ENCODE data around the gene DOK3.

Gene DOK3

DNA sequence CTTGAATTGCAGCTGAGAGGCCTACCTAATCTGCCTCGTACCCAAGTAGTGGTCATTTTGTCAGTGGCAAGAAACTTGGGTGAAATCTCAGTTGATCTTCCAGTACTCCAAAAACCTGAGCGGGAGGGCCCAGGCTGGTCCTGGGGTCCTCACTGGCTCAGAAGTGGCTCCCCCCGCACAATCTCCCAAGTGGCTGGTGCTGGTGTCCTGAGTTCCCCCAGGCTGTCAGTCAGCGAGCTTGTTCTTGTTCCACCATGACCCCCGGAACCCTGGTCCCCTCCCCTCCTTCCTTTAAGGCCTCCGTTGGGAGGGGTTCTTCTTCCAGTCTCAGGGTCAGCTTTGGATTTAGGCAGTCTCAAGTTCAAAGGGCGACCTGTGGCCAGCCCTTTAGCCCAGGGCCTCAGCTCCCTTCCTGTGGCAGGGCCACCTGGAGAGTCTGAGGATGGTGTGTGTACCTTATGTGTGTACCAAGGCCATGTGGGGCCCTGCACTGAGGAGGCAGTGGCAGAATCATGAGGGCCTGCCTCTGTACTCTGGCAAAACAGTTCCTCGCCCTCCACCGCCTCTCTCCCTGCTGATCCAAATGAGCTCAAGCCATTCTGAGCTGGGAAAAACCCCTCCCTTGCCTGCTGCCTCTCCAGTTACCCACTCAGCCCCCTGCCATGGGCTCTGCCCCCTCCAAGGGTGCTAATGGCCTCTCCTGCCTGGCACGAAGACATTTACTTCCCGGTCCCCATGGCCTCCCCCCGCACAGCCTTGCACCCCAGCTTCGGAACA, 31.7 kb downstream of the DOK3 start:
- TF ChIP-seq, protein P1, sequence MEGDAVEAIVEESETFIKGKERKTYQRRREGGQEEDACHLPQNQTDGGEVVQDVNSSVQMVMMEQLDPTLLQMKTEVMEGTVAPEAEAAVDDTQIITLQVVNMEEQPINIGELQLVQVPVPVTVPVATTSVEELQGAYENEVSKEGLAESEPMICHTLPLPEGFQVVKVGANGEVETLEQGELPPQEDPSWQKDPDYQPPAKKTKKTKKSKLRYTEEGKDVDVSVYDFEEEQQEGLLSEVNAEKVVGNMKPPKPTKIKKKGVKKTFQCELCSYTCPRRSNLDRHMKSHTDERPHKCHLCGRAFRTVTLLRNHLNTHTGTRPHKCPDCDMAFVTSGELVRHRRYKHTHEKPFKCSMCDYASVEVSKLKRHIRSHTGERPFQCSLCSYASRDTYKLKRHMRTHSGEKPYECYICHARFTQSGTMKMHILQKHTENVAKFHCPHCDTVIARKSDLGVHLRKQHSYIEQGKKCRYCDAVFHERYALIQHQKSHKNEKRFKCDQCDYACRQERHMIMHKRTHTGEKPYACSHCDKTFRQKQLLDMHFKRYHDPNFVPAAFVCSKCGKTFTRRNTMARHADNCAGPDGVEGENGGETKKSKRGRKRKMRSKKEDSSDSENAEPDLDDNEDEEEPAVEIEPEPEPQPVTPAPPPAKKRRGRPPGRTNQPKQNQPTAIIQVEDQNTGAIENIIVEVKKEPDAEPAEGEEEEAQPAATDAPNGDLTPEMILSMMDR (IDR thresholded peaks at IDR 0.05; ENCODE audit: insufficient read depth, low read length, poor library complexity, severe bottlenecking) = no peak
- no peak for TF ChIP-seq EZH2phosphoT487 (conservative IDR thresholded peaks at IDR 0.05; ENCODE audit: low read length)
- no peaks in the 10 kb centered on the region for H4K20me1 ChIP-seq (ENCODE audit: low read depth, low read length)
- no peaks in the 10 kb centered on the region for H3K79me2 ChIP-seq (ENCODE audit: insufficient read depth, low read length)
- no peak overlapping the region for H3K27ac ChIP-seq (ENCODE audit: low read depth, low read length)
- no peaks in the 10 kb centered on the region for H3K27me3 ChIP-seq (ENCODE audit: low read length)
- H3K4me2 ChIP-seq (ENCODE audit: low read depth, low read length, poor library complexity, severe bottlenecking) = no peak overlapping the region
- H3K9ac ChIP-seq (ENCODE audit: low read length) = no peak overlapping the region
- no peak overlapping the region for H2AFZ ChIP-seq (ENCODE audit: low read depth, low read length, severe bottlenecking)
- H3F3A ChIP-seq (ENCODE audit: insufficient read depth) = no peaks in the 10 kb centered on the region; the same call in 1 of the 2 replicates
- no peaks in the 10 kb centered on the region for H3K9me3 ChIP-seq (ENCODE audit: insufficient read depth, low read length)
- no peaks in the 10 kb centered on the region for H3K9me2 ChIP-seq (replicated peaks; ENCODE audit: insufficient read depth, low read length)
- H3K36me3 ChIP-seq (ENCODE audit: low read length) = no peaks in the 10 kb centered on the region
- no peak overlapping the region for H3K4me3 ChIP-seq (ENCODE audit: insufficient read depth, low read length, poor library complexity, severe bottlenecking)

DNA sequence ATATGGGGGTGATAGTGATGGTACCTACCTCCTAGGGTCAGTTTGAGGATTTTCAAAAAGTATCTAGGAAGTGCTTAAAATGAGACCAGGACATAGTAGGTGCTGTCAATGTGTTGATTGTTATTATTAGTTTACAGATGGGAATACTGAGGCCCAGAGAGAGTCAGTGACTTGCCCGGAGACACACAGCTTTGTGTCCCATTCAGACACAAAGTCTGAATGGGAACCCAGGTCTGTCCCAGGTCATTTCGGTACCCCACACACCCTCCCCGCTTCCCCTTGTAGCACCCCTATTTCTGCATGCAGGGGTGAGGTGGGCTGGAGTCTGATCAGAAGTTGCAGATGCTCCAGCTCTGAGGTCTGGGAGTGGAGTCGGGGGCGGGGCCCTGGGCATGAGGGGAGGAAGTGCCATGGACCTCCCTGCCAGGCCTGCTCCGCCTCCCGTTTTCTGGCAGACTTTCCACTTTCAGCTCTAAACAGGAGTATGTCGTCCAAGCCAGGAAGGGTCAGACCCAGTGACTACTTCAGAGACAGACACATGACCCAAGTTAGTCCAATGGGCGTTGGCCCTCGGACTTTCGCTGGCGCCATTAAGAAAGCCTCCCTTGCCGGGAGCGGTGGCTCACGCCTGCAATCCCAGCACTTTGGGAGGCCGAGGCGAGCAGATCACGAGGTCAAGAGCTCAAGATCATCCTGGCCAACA, 32.9 kb downstream of the DOK3 start:
- H3K9ac ChIP-seq (ENCODE audit: low read length) = no peak overlapping the region
- no peak overlapping the region for H3K27ac ChIP-seq (ENCODE audit: low read depth, low read length)
- no peak for TF ChIP-seq EZH2phosphoT487 (conservative IDR thresholded peaks at IDR 0.05; ENCODE audit: low read length)
- no peaks in the 10 kb centered on the region for H3K36me3 ChIP-seq (ENCODE audit: low read length)
- no peaks in the 10 kb centered on the region; the same call in 1 of the 2 replicates for H3F3A ChIP-seq (ENCODE audit: insufficient read depth)
- H3K4me2 ChIP-seq (ENCODE audit: low read depth, low read length, poor library complexity, severe bottlenecking) = no peak overlapping the region
- no peaks in the 10 kb centered on the region for H3K27me3 ChIP-seq (ENCODE audit: low read length)
- H3K4me3 ChIP-seq (ENCODE audit: insufficient read depth, low read length, poor library complexity, severe bottlenecking) = no peak overlapping the region
- H3K79me2 ChIP-seq (ENCODE audit: insufficient read depth, low read length) = peaks cover 9% of the 10 kb centered on the region; the same call in 1 of the 2 replicates
- no peaks in the 10 kb centered on the region for H3K9me3 ChIP-seq (ENCODE audit: insufficient read depth, low read length)
- no peak overlapping the region for H2AFZ ChIP-seq (ENCODE audit: low read depth, low read length, severe bottlenecking)
- no peaks in the 10 kb centered on the region for H4K20me1 ChIP-seq (ENCODE audit: low read depth, low read length)
- H3K9me2 ChIP-seq (replicated peaks; ENCODE audit: insufficient read depth, low read length) = no peaks in the 10 kb centered on the region

DNA sequence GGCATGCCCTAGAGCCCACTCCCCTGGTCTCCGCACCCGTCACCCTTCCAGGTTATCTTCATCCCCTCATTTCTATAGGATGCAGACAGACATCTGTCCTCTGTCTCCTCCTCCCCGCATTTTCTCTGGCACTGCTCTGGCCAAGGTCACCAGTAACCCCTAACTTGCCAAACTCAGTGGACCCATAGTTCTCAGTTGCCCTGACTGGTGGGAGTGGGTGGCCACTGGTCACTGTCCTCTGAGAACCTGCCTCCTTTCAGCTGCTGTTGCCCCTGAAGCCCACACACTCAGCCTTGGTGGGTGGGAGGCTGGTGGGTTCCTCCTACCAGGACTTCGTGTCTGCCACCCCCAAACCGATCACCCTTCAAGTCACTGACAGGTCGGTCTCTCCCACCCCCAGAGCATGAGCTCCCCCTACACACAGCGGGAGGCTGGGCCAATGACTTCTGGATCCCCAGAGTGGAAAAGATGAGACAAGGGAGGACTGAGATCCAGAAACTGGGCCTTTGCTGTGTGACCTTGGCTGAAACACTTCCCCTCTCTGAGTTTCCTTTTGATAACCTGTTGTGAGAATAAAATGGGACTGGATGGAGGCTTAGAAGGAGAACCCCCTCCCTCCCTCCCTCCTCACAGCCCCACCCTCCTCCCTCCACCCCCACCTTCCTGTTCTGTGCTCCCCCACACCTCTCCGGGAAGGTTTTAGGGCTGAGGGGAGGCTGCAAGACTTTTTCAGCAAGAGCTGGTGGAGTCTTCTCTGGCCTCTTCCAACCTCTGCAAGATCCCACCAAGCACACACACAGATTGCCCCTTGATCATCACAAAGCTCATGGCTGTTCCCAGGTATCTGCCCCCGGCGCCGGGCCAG, 33.8 kb downstream of the DOK3 start:
- no peak for TF ChIP-seq EZH2phosphoT487 (conservative IDR thresholded peaks at IDR 0.05; ENCODE audit: low read length)
- TF ChIP-seq, protein P1 (IDR thresholded peaks at IDR 0.05; ENCODE audit: insufficient read depth, low read length, poor library complexity, severe bottlenecking) = no peak
- H3K36me3 ChIP-seq (ENCODE audit: low read length) = no peaks in the 10 kb centered on the region
- H3K9me3 ChIP-seq (ENCODE audit: insufficient read depth, low read length) = no peaks in the 10 kb centered on the region
- no peaks in the 10 kb centered on the region for H3K27me3 ChIP-seq (ENCODE audit: low read length)
- H3F3A ChIP-seq (ENCODE audit: insufficient read depth) = no peaks in the 10 kb centered on the region; the same call in 1 of the 2 replicates
- no peak overlapping the region for H2AFZ ChIP-seq (ENCODE audit: low read depth, low read length, severe bottlenecking)
- no peak overlapping the region for H3K4me2 ChIP-seq (ENCODE audit: low read depth, low read length, poor library complexity, severe bottlenecking)
- peaks cover 9% of the 10 kb centered on the region; the same call in 1 of the 2 replicates for H3K79me2 ChIP-seq (ENCODE audit: insufficient read depth, low read length)
- H3K9ac ChIP-seq (ENCODE audit: low read length) = no peak overlapping the region
- H3K27ac ChIP-seq (ENCODE audit: low read depth, low read length) = no peak overlapping the region
- H3K9me2 ChIP-seq (replicated peaks; ENCODE audit: insufficient read depth, low read length) = no peaks in the 10 kb centered on the region
- no peaks in the 10 kb centered on the region for H4K20me1 ChIP-seq (ENCODE audit: low read depth, low read length)
- no peak overlapping the region for H3K4me3 ChIP-seq (ENCODE audit: insufficient read depth, low read length, poor library complexity, severe bottlenecking)

Measured in SU-DHL-6 (cell line).